NCI-H510A treated with DMSO at 0.1 percent for 48 hours (cell line): ENCODE measurements around the gene TSPAN3.

Experiments used
- DNase-seq: peaks from one replicate; lab custom pipeline; 2025; lab: John Stamatoyannopoulos, UW

TSPAN3 gene

DNA sequence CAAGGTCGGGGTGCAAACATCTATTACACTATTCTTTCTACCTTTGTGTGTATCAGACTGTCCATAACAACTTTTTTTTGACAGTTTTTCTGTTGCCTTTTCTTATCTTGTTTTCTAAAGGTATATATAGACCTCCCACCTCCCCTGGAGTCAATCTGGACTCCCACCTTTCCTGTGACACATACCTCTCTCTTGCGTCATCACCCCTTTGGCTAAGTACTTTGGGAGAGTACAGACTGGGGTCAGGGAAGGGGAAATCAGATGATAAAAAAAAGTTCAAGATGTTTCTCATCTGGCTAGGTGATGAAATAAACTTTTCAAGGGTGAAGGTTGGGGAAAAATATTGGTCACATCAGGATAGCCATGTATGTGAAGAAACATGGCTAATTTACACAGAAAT lies 17.2 kb downstream of the TSPAN3 start:
- DNase-seq, result no peak

DNA sequence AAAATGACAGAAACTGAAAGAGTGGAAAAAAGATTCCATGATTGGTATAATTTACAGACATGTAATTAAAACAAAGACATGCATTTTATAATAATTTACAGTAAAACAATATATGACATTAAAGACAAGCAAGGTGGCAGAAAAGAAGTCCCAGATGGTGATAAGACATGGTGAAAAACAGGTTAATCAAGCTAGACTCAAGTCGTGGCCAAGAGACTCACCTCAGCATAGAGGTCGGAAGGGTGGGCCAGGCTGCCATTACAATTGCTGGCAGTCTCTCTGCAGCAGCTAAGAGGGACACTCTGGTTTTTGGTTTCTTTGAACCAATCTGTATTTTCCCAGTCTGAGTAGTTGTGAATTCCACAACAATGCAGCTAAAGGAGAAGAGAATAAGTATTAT lies 18.4 kb downstream of the TSPAN3 start:
- DNase-seq, result no peak

DNA sequence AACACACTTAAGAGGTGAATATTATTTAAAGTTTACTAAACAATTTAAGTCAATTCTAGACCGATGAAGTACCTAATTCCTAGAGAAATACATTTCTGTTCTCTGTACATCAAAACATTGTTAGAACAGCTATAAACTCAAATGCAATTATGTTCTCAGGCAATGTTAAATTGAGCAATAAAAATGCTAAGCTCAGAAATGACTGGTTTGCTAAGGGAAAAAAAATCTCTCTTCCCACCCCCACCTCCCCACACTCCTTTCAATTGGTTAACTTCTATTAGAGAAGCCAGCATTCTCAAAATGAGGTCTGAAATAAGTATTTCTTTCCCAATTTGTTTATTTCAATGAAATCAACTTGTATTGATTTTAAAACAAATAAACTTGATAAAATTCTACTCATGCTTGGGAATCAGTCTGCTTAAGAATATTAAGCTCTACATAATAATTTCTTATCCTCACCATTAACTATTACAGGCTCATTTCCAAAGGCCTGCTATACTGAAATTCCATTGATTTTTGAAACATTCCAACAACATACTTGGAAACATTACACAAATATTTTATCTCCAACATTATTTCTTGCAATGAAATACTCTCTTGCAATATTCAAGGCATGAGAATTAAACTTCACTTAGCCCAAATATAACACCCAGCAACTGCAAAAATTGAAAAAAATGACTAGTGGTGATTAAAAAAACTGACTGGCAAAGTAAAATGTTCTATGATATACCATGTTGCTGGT lies 22.6 kb downstream of the TSPAN3 start:
- no peak for DNase-seq

DNA sequence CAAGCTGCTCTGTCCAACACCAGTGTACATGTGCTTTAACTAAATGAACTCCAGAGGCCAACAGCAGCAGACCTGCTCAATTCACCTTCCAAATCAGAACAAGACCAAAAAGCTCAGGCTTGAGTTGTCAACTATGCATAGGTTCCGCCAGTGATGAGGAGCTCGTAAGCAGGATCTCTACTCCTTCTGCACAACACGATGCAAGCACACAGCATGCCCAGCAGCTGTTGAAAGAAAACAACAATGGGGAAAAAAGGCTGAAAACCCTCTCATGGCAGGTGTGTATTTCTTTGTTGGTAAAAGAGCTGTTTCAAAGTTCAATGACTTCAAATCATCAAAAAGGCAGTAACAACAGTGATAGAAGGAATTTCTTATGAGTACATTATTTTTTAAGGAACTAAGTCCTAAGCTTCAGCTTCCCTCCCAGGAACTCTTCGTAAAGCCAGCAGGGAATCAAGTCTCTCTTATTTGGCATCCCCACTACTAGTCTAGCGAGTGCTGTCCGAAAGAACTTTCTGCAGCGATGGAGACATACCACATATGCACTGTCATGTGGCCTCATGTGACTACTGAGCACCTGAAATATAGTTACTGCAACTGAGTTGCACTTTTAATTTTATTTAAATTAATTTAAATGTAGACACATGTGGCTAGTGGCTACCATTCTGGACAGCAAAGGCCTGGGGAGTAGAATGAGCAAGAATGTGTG lies 24.1 kb downstream of the TSPAN3 start:
- no peak for DNase-seq

DNA sequence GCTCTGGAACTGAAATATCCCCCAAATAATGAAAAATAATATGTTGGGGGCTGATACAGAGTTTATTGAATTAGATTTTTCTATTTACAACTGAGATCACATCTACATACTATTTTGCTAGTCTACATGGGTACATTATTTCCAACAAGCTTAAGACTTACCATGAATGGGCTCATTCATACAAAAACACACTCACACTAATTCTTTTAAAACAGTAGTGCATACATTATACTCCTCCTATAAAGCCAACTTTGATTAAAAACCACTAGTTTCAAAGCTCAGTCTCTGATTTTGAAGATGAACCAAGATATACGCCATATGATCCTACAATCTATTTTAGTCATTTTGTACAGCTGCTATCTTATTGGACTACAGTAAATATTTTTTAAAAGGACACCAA lies 24.9 kb downstream of the TSPAN3 start:
- DNase-seq, result no peak

DNA sequence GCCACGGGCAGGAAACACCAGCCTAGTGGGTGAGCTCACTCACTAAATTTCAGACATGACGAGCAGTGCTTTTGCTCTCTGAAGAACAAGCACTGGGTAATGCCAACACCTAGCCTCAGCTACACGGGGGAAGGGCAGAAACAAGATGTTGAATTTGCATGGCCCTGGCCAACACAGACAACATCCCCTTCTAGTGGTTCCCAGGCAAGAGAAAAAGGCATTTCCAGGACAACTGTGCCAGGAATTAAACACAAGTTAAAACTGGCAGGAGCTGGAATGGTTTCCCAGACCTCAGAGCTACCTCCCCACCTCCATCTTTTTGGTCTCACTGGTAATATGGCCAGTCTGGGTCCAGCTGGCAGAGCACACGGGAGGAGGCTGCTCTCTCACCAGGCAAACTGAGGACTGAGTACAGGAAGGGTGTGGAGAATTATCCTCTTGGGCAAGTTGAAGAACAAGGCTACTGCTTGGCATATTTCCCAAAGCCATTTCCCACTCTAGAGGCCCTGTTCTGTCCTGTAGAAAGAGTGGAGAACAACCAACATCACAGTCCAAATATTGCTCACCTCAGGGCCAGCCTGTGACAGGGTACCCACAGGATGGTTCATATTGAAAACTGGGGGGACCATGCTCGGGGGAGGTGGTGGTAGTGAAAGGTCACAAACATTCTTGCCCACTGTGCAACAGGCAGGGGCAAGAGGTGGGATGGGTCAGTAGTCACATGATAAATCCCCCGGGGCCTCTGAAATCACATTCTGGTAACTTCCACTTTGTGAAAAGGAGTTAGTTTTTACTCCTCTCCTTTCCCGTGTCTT lies 26.5 kb downstream of the TSPAN3 start:
- DNase-seq, result no peak

DNA sequence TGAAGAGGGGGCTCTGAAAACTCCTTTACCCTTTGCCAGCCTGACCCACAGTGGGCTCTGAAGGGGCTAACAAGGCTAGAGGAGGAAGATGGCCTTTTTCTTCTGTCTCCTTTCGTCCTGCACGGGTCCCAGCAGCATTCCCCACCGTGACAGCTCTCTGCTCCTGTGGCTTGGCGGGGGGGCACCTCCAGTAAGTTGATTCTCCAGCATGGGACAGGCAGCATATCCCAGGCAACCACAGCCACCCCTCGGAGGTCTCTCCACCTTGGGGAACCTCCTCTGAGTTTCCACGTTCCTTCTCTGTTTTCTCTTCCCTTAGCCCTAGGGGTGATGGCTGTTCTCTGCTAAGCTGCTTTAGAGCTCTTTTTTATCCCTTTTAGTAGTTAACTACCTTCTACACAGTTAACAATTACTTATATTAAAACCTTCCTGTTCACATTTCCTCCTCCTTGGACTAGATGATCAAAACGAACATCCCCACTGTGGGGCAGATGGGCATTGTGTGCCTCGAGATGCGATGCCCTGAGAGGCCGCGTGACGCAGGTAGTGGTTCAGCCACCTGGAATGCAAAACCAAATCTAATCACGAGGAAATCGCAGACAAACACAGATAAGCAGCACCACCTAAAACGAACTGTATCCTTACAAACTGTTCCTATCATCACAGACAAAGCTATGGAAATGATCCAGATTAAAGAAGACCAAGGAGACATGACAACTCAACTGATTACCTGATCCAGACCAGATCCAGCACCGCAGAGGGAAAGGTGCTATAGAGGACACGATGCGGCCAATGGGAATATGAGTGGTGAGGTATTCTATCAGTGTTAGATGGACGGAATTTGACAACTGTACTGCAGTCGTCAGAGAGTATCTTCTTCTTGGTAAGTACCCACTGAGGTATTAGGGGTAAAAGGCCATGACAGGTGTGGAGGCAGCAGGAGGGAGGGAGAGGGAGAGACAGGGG lies 27.7 kb downstream of the TSPAN3 start:
- DNase-seq, result no peak

DNA sequence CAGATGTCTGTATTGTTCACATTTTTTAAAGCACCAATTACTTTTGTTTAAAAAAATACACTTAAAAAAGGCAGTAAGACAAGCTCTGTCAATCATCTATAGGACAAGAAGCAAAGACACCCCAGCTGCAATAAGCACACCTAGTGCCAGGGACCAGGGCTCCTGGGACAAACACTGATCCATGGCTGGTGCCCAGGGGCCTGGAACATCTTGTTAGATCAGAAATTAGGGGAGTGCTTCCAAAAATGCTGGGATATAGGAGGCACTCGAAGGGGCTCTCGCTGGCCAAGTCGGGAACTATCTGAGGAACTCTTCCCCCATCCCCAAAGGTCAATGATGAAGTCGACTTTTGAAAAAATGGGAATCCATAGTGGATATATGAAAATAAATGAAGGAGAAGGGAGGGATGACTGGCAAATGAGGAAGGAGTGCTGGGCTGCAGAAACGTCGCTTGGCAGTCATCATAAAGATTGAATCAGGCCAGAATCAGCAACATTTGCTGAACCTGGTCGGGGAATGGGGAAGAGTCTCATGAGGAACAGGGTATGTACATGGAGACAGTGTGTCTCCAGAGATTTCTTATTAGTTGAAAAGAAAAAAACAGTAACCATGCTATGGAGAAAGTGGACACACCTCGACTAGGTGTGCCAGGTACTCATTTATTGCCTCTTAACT lies 28.5 kb downstream of the TSPAN3 start:
- no peak for DNase-seq

DNA sequence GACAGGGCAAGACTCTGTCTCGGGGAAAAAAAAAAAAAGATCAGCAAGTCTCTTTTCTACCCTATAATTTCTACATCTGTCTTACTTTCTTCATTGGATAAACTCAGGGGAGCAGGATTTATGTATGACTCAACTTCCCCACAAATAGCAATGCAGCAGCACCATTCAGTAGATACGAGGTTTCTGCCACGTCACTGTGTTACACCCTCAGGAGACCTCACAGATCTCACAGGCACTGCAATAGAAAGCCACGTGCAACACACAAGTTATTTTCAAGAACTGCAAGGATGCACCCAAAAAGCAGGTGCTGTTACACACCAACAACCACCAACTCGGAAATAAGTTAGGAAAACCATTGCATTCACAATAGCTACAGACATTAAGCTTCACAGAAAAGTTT lies 30.2 kb downstream of the TSPAN3 start:
- no peak for DNase-seq

DNA sequence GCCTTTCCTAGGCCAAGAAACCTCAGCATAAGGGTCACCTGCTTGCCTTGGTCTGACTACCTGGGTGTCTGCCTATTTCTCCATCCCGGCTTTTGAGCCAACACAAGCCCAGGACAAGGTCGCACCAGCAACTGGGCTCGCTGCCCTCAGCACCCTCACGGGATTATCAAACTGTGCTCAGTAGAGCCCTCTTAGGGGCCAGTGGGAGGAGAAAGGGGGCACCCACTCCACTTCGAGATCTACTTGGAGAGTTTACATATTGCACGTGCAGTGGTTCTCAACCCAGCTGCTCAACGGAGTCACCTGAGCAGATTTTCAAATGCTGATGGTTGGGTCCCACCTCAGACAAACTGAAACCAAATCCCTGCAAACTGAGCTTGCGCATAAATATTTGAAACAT lies 31.1 kb downstream of the TSPAN3 start:
- no peak for DNase-seq

DNA sequence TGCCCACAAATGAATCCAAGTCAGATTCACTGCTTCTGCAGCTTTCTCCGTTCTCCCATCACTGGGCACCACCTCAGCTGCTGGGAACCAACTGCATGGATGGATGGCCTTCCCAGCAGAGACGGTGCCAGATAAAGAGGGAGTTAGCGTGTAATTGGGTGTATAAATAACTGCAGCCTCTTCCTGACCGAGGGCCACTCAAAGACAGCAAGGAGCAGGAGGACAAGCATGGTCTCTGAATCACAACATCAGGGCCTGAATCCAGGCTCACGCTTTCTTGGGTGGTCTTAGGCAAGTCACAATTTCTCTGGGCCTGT lies 31.7 kb downstream of the TSPAN3 start:
- DNase-seq, result no peak

DNA sequence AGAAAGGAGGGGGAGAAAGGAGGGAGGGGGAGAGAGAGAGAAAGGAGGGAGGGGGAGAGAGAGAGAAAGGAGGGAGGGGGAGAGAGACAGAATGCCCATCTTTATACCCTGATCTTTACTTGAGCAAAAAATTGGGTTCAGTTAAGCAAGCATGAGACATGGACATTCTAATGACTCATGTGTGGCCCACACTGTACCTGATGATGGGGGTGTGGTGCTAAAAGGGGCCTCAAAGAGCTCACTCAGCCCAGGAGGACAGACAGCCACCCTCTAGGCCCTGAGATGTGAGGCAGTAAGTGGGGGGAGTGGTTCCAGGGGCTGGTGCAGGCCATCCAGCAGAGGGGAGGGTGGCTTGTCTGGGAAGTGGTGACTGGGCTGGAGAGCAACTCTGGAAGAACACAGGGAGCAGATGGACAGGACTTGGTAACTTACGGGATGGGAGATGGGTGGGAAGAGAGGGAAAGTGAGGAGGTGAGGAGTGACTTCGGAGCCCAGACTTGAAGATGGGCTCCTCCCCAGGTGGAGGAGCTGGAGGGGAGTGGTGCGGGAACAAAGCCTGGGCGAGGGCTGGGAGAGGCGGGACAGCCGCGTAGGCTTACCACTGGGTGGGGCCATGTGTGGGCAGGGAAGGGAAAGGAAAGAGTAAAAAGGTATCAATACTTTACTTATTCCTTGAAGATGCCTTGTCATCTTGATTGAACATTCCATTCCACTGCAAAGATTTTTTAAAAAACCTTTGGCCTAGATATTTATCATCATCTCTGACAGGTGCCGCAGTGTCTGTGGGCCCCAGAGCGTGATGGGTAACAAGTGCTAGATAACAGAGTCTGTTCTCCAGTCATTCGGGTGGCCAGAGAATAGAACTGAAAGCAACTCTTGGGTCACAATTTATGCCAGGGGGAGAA lies 32.3 kb downstream of the TSPAN3 start:
- DNase-seq, result no peak

DNA sequence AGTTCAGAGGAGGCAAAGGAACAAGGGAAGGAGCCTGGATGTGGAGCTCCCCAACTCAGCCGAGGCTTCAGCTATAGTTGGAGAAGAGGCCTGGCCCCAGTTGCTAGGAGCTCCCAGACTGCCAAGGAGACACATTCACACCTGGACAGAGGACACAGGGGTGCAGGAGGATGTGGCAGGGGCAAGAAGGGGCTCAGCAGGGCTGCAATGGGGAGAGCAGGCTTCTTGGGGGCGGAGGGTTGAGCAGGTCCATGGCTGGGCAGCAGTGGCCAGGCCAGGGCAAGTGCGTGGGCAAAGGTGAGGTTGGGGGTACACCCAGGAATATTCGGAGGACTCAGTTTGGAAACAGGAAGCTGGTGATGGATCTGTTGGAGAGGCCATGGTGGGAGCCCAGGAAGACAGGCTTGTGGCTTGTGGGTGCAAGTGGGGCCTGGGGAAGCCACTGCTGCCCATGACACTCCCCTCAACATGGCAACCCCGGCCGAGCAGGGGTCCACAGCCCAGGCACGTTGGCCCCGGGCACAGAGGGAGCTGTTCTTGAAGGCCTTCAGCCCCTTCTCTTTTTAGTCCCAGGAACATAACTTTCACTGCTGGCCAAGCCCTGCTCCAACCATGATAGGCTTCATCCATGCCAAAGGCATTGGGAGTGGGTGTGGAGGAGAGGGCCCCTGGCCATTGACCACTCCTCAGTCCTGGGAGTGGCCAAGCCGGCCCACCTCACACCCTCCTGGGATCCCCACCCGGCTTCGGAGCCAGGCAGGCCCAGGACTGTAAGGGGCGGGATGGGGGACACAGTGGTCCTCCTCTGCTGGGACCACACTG lies 33.3 kb downstream of the TSPAN3 start:
- no peak for DNase-seq

DNA sequence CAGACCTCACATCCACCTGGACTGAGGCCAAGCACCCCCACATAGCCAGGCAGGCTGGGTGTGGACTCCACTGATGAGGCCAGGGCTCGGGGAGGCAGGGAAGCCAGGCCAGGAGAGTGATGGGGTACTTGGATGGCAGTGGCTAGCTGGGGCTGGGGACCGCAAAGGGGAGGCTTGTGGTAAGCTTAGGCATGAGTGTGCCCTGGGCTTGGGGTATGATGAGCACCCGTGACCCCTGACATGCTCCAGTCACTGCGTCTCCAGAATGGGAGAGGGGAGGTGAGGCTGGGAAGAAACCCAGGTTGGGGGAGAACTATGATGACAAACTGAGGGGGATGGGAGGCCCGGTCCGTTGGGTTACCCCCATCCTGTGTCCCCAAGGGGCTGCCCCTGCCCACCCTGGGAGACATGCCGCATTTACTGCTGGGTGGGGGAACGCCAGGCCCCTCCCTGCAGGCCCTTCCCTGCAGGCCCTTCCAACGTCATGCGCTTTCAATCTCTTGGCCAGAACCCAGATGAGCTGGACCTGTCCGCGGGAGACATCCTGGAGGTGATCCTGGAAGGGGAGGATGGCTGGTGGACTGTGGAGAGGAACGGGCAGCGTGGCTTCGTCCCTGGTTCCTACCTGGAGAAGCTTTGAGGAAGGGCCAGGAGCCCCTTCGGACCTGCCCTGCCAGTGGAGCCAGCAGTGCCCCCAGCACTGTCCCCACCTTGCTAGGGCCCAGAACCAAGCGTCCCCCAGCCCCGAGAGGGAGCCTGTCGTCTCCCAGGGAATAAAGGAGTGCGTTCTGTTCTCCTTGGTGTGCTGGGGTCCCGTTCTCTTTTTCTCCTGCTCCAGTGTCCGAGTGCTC lies 34.1 kb downstream of the TSPAN3 start:
- no peak for DNase-seq

DNA sequence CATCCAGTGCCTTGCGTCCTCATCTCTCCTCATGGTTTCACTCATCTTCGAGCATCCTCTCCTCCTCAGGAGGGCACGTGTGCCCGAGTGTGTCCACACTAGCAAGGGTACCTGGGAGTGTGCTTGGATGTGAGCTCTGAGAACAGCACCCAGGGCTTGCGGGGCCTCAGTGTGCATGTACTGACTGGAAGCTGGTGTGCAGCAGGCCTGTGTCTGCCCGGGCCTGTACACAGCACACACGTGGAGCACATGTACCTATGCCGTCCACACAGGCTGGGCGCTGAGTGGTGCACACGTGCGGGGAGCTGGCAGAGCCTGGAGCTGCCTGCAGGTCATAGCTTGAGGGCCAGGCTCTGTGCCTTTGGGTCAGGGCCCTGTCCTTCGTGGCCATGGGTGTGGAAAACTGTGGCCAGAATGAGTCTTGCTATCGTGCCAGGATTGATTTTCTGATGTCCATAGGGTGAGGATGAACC lies 34.9 kb downstream of the TSPAN3 start:
- no peak for DNase-seq

DNA sequence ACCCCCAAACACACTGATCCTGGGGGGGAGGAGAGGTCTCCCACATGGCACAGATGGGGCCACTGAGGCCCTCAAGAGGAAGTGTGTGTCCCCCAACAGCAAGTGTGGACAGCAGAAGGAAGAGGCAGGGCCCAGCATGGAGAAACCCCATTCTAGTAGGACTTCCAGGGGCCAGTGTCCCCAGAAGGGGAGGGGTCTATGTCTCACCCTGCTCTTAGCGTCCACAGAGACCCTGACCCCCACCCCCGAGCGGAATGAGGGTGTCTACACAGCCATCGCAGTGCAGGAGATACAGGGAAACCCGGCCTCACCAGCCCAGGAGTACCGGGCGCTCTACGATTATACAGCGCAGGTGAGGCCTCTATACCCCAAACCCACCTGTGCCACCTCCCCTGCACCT lies 35.3 kb downstream of the TSPAN3 start:
- no peak for DNase-seq

DNA sequence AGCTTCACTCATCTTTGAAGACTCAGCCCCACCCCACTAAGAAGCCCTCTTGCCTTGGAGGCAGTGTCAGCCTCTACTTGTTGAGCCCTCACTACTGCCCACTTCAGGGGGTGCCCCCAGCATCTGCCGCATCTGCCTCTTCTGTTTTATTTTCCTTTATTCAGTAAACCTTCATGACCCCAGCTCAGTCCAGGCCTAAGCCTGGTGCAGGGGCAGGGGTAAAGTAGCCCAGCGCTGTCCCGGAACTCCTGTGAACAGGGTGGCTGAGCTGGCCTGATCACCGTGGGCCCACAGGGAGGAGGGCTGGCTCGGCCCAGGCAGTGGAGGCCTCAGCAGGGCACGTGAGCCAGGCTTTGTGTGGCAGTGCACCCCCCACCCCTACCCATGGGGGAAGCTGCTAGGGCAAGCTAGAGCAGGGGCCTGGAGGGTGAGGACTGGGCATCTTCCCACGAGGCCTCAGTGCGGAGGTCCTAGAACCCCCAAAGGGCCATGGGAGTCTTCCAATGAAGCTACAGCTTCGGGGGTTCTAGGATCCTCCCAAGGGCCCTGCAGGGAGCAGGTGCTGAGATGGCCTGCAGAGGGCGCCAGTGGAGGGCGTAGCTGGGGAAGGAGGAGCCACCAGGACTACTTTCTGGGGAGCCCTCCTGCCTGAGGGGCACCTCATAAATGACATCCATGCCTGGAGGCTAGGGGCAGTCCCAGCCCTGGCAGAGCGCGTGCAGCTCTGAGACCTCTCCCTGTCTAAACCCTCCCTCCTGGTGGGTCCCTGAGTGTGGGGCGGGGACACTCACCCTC lies 36.0 kb downstream of the TSPAN3 start:
- no peak for DNase-seq
